ENCODE measurements around the gene ITPR2. TPM values are rescaled to one million over a fixed set of nuclear protein-coding genes. Genes with fewer than 3 reads are reported as not detected.
A peak's percentile ranks its signal among the peaks of the same experiment; 100 is the strongest.

Gene ITPR2
- total RNA-seq, 4 donors from 2014 or later, result 32.6 to 87.5 (median 51.9) TPM

DNA sequence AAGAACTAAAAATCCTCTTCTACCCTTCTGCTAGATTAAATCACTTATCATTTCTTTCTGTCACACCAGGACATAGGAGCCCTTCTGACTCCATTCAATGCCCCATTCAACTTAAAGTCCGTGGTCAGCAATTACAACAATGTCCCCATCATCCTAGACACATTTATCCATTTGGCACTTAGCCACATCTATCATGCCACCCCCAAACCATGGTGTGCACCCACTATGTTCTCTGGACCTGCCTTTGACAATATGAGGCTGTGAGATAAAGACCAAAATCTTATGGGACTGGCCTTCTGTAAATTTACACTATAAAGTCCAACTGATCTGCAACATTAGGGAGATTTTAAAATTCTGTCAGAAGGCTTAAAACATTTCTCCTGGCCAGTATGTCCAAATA, 533.2 kb downstream of the ITPR2 start:
- H3K36me3 ChIP-seq, result no peaks in the 10 kb centered on the region
- no peak for DNase-seq
- H3K27ac ChIP-seq, result peak overlapping the region in 1 of 4 donors; percentile 53
- H3K27me3 ChIP-seq, result no peaks in the 10 kb centered on the region
- peaks cover 0 to 14% (median 4%) of the 10 kb centered on the region in 4 donors for H3K4me1 ChIP-seq
- H3K4me3 ChIP-seq, result no peak overlapping the region
- no peak for TF ChIP-seq POLR2A (IDR thresholded peaks at IDR 0.05)
- TF ChIP-seq, protein P1, sequence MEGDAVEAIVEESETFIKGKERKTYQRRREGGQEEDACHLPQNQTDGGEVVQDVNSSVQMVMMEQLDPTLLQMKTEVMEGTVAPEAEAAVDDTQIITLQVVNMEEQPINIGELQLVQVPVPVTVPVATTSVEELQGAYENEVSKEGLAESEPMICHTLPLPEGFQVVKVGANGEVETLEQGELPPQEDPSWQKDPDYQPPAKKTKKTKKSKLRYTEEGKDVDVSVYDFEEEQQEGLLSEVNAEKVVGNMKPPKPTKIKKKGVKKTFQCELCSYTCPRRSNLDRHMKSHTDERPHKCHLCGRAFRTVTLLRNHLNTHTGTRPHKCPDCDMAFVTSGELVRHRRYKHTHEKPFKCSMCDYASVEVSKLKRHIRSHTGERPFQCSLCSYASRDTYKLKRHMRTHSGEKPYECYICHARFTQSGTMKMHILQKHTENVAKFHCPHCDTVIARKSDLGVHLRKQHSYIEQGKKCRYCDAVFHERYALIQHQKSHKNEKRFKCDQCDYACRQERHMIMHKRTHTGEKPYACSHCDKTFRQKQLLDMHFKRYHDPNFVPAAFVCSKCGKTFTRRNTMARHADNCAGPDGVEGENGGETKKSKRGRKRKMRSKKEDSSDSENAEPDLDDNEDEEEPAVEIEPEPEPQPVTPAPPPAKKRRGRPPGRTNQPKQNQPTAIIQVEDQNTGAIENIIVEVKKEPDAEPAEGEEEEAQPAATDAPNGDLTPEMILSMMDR (IDR thresholded peaks at IDR 0.05), result no peak
- H3K9me3 ChIP-seq, result no peaks in the 10 kb centered on the region

DNA sequence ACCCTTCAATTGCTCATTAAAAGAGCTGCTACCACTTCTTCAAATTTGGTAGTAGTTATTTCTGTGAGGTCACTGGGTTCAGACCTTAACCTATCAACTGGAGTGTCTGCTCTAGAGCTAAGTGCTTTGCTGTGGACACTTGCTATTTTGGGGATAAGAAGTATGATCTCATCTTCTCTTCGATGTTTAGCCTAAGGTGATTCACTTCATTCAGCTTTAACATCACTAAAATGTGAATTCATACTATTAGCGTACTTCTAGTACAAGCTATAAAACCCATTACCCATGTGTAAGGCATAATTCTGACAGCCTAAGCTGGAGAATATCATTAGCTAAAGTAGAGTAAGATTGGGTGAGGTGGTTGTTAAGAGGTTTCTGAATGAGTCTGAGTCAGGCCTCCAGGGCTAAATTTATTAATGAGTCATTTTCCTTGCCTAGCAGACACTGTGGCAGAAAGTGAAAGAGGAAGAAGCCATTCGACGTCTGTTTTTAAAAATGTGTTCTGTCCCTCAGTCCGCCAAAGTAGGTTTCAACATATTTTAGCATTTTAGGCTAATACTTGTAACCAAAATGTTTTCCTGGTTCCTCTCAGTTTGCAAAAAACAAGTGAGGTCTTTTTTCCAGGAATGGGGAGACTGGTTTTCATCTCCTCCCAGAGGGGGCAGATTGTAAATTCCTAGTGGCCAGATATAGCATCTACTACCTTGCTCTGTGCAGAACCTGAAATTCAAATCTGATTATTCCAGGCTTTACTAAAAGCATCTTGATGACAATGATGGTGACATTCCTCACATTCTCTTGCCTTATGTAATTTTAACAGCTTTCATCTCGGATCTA, 534.0 kb downstream of the ITPR2 start:
- Histone ChIP-seq H3K36me3 (no peaks in the 10 kb centered on the region), H3K4me1 (peaks cover 0 to 14% (median 4%) of the 10 kb centered on the region in 4 donors), H3K4me3 (peak overlapping the region in 1 of 4 donors; percentile 26), H3K27ac (peak overlapping the region; percentile 23 to 61 (median 55)), H3K27me3 (no peaks in the 10 kb centered on the region), H3K9me3 (no peaks in the 10 kb centered on the region)
- DNase-seq, result no peak
- no peak for TF ChIP-seq POLR2A (IDR thresholded peaks at IDR 0.05)
- TF ChIP-seq, protein P1 (IDR thresholded peaks at IDR 0.05), result peak in 5 of 6 experiments; percentile 5 to 43 (median 35)

DNA sequence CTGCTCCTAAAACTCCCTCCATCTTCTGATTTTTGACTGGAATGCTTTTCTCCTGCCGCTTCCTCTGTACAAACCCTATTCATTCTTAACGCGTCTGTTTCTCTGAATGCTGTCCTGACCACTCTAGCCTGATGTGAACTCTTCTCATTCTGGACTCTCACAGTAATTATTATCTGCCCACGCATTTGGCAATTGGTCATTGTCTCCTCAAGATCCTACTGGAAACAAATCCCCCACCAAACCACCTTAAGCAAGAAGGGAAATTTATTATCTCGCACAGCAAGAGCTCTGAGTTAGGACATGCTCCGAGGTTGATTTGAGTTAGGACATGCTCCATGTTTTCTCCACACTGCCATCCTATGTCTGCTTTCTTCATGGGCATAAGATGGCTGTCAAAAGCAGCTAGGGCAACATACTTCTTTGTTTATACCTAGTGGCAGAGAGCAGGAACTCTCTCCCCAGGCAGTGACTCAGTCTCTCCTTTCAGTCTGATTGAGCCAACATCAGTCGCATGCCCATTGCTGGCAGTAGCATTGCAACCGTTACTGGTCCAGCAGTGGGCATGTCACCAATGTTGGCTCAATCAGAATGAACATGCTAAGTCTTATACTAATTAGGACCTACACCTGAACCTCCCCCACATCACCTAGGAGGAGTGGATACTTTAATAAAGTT, 535.5 kb downstream of the ITPR2 start:
- H3K9me3 ChIP-seq, result no peaks in the 10 kb centered on the region
- DNase-seq, result no peak
- TF ChIP-seq, protein P1 (IDR thresholded peaks at IDR 0.05), result no peak
- TF ChIP-seq POLR2A (IDR thresholded peaks at IDR 0.05), result no peak
- no peaks in the 10 kb centered on the region for H3K27me3 ChIP-seq
- no peak overlapping the region for H3K27ac ChIP-seq
- no peaks in the 10 kb centered on the region for H3K36me3 ChIP-seq
- no peak overlapping the region for H3K4me3 ChIP-seq
- peaks cover 0 to 14% (median 4%) of the 10 kb centered on the region in 4 donors for H3K4me1 ChIP-seq

DNA sequence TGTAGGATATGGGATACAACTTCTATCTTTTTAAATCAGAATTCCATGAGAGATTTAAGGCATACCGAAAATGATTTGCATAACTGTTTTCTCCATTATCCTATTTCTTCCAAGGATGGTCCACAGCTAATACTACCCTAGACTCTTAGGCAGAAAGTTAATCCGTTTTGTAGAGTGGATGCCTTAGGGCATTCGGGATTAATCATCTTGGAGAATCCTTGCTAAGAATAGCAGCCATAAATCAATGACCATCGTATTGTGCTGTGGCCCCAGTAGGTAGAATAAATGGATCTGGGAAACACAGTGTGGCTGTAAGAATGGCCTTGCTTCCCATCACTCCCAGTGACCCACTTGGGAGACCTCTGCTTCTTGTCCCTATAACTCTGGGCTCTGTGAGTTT, 538.0 kb downstream of the ITPR2 start:
- H3K27me3 ChIP-seq, result no peaks in the 10 kb centered on the region
- H3K9me3 ChIP-seq, result no peaks in the 10 kb centered on the region
- H3K27ac ChIP-seq, result no peak overlapping the region
- no peak overlapping the region for H3K4me3 ChIP-seq
- TF ChIP-seq, protein P1 (IDR thresholded peaks at IDR 0.05), result no peak
- TF ChIP-seq POLR2A (IDR thresholded peaks at IDR 0.05), result no peak
- no peaks in the 10 kb centered on the region for H3K36me3 ChIP-seq
- H3K4me1 ChIP-seq, result peaks cover 0 to 14% (median 4%) of the 10 kb centered on the region in 4 donors
- no peak for DNase-seq

- Histone ChIP-seq H3K27ac (no peak overlapping the region), H3K4me3 (no peak overlapping the region), H3K9me3 (no peaks in the 10 kb centered on the region), H3K4me1 (peaks cover 0 to 6% (median 2%) of the 10 kb centered on the region in 4 donors), H3K36me3 (no peaks in the 10 kb centered on the region), H3K27me3 (no peaks in the 10 kb centered on the region)
- no peak for DNase-seq
- TF ChIP-seq, protein P1 (IDR thresholded peaks at IDR 0.05), result no peak
- no peak for TF ChIP-seq POLR2A (IDR thresholded peaks at IDR 0.05)
Measured at GRCh38 chr12:26293612-26294011, 539.4 kb downstream of the ITPR2 start.

Data from Peyer's patch (tissue), 4 donors.